ENCODE data around the gene PDZD4.

PDZD4 gene

DNA sequence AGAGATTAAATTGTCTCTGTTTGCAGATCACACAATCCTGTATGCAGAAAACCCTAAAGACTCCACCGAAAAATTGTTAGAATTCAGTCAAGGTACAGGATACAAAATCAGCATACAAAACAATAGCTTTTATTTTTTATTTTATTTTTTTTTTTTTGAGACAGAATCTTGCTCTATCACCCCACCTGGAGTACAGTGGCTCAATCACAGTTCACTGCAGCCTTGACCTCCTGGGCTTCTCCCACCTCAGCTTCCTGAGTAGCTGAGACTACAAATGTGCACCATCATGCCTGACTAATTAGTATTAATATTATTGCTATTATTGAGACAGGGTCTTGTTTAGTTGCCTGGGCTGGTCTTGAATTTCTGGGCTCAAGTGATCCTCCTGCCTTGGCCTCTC lies 75.2 kb downstream of the PDZD4 start:
- DNase-seq (ENCODE audit: low read depth, low spot score), result no peak

Data from activated CD4-positive, CD25-positive, alpha-beta regulatory T cell treated with anti-CD3 and anti-CD28 coated beads, Interleukin-2, amount 50 U/mL, for 16 hours (primary cell).